Prostate gland (tissue), 2 donors: ENCODE results near the gene OSCP1.
A peak's percentile ranks its signal among the peaks of the same experiment; 100 is the strongest.

ENCODE experiments used
- POLR2A ChIP-seq: fragments of 450-650 bp; IDR thresholded peaks from one replicate; pipeline ENCODE4 v1.6.1; 2016; ENCODE audit warnings: antibody characterized with exemption, mild to moderate bottlenecking
- POLR2AphosphoS5 ChIP-seq: sonication (generic); formaldehyde crosslinking; IDR thresholded peaks from one replicate; pipeline ENCODE4 v1.6.1; 2017; ENCODE audit warnings: antibody characterized with exemption
- TF ChIP-seq, protein P1 (sequence below), 4 experiments: fragments of 200-600 bp in 2 of 4; fragments of 450-650 bp in 2 of 4; sonication (generic) in 2 of 4; IDR thresholded peaks; 1 replicate in 3 of 4; 2 replicates in 1 of 4; pipeline ENCODE4 v1.5.1; 2016 to 2019; ENCODE audit warnings: antibody characterized with exemption in 4 of 4, mild to moderate bottlenecking in 2 of 4, moderate library complexity in 2 of 4

DNA sequence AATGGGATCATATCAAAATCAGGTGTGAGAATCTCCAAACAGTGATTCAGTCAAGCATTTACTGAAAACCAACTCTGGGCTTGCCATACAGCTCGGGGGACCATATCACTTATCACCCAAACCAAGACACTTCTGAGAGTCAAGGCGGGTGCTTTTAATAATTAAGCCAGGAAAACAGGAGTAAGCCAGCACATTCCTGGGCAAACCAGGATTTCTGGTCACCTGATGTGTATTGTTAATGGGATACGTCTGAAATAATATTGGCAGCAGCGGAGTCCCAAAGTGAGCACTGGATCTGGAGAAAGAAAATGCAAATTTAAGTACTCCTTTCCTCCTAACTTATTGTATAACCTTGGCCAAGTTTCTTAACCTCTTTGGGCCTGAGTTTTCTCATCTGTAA, 17.6 kb downstream of the OSCP1 start:
- TF ChIP-seq, protein P1, sequence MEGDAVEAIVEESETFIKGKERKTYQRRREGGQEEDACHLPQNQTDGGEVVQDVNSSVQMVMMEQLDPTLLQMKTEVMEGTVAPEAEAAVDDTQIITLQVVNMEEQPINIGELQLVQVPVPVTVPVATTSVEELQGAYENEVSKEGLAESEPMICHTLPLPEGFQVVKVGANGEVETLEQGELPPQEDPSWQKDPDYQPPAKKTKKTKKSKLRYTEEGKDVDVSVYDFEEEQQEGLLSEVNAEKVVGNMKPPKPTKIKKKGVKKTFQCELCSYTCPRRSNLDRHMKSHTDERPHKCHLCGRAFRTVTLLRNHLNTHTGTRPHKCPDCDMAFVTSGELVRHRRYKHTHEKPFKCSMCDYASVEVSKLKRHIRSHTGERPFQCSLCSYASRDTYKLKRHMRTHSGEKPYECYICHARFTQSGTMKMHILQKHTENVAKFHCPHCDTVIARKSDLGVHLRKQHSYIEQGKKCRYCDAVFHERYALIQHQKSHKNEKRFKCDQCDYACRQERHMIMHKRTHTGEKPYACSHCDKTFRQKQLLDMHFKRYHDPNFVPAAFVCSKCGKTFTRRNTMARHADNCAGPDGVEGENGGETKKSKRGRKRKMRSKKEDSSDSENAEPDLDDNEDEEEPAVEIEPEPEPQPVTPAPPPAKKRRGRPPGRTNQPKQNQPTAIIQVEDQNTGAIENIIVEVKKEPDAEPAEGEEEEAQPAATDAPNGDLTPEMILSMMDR (IDR thresholded peaks at IDR 0.05) = no peak
- TF ChIP-seq POLR2AphosphoS5 (peak; percentile 22), POLR2A (no peak)
